Dedifferentiated amniotic fluid mesenchymal stem cell (primary cell): ENCODE results near the gene NUSAP1.
A peak's percentile ranks its signal among the peaks of the same experiment; 100 is the strongest.
"Not testable (repeated sequence)": the region's sequence is repeated elsewhere in the genome, so short reads cannot be mapped to it uniquely, and the experiment has no call there.

Experiments
- DNase-seq: peaks from one replicate; pipeline ENCODE4 v3.0.0-alpha.2; 2016; ENCODE audit errors: extremely low spot score

The NUSAP1 gene

GRCh38 chr15:41411031-41411430 lies 78.3 kb downstream of the NUSAP1 start:
- no peak for DNase-seq

GRCh38 chr15:41411441-41411840 lies 78.8 kb downstream of the NUSAP1 start:
- DNase-seq, result no peak

GRCh38 chr15:41416128-41416741 lies 83.6 kb downstream of the NUSAP1 start:
- DNase-seq, result no peak

GRCh38 chr15:41416742-41417417 lies 84.2 kb downstream of the NUSAP1 start, which contains the start of gene RTF1:
RTF1 (plus strand) TSS chr15:41417095; CDS start chr15:41417116, 21 bp downstream.
- DNase-seq, result peak; percentile 70

- DNase-seq, result no peak
These were observed 84.9 kb downstream of the NUSAP1 start for GRCh38 chr15:41417418-41418195.

- DNase-seq, result no peak
These were observed 91.4 kb downstream of the NUSAP1 start for GRCh38 chr15:41423979-41424659.

GRCh38 chr15:41424809-41425208 lies 92.1 kb downstream of the NUSAP1 start:
- no peak for DNase-seq

- not testable (repeated sequence) for DNase-seq
These were observed 93.2 kb downstream of the NUSAP1 start for GRCh38 chr15:41425907-41426306.

GRCh38 chr15:41429003-41429890 lies 96.6 kb downstream of the NUSAP1 start:
- no peak for DNase-seq
